Measurements from ENCODE around the gene C10orf143. TPM values are rescaled to one million over a fixed set of nuclear protein-coding genes. Genes with fewer than 3 reads are reported as not detected.

Gene C10orf143
- total and polyA plus RNA-seq, 2 of the 8 experiments (the other 6 are each of a cell fraction or from before 2014, with no cell fraction given), result 1.6 to 2.0 TPM

DNA sequence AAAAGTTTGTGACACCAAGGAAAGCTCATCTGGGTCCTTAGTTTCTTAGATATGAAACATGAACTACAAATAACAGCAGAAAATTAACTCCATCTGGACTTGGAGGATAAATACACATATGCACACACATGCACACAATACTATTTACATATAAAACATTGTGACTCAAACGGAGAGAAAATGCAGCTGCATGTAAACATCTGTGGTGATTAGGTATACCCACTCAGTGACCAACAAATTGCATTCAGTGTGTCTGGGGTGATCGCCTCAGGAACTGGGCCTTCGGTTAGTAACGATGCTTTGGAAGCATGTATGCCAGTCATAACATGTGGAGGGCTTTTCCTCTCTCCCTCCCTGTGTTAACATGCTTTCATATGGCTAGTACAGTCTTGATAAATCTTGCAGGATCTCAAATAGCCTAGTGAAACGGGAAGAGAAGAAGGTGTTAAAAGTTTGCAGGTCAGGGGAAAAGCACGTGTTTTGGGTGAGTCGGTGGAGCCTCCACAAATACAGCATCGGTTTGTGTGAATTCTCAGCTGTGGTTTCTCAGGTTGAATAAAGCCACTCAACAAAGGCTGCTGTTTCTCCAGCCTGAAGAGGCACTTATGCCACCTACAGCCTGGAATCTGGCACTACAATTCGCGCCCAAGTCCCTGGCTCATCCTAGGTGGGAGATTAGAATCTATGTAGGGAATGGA lies 16.9 kb upstream of the C10orf143 start (continued):
- 0 out of 2 replicates have a peak, but pooled peaks have one; percentile 37 for TF ChIP-seq RBBP5 (IDR thresholded peaks at IDR 0.05; ENCODE audit: borderline replicate concordance, low read depth, low read length)

Measured in H1 (cell line).